Neuronal stem cell (in vitro differentiated cells): Measurements from ENCODE around the gene NME7.

ENCODE experiments used
- DNase-seq: peaks from one replicate; pipeline ENCODE4 v3.0.0-alpha.2; 2013; ENCODE audit warnings: low spot score
- H2AFZ ChIP-seq: one replicate; pipeline ENCODE4 v1.6.1; 2013; ENCODE audit warnings: mild to moderate bottlenecking, low read length, inconsistent platforms
- H2AK5ac ChIP-seq: 2 replicates; pipeline ENCODE4 v1.6.1; 2013; ENCODE audit warnings: low read depth, mild to moderate bottlenecking, inconsistent platforms, low read length, moderate library complexity, mixed read lengths
- H2BK120ac ChIP-seq: 2 replicates; pipeline ENCODE4 v1.6.1; 2013; ENCODE audit warnings: low read depth, mild to moderate bottlenecking, inconsistent platforms, low read length, moderate library complexity, mixed read lengths
- H2BK12ac ChIP-seq: one replicate; pipeline ENCODE4 v1.6.1; 2013; ENCODE audit warnings: low read length, inconsistent platforms
- H2BK15ac ChIP-seq: 2 replicates; pipeline ENCODE4 v1.6.1; 2013; ENCODE audit warnings: mild to moderate bottlenecking, low read length, inconsistent platforms, mixed read lengths
- H2BK5ac ChIP-seq: one replicate; pipeline ENCODE4 v1.6.1; 2013; ENCODE audit warnings: inconsistent platforms, mild to moderate bottlenecking, low read length, moderate library complexity
- H3K14ac ChIP-seq: one replicate; pipeline ENCODE4 v1.6.1; 2013; ENCODE audit warnings: low read length, inconsistent platforms
- H3K18ac ChIP-seq: 2 replicates; pipeline ENCODE4 v1.6.1; 2013; ENCODE audit warnings: low read length, inconsistent platforms
- H3K23ac ChIP-seq: 2 replicates; pipeline ENCODE4 v1.6.1; 2013; ENCODE audit warnings: low read depth, mild to moderate bottlenecking, mixed read lengths, low read length, inconsistent platforms; ENCODE audit not compliant: poor library complexity
- H3K27ac ChIP-seq: replicated peaks from 3 replicates; pipeline ENCODE4 v1.5.1; 2013; ENCODE audit warnings: low read length, inconsistent platforms
- H3K27me3 ChIP-seq, 3 experiments: 2 replicates each; pipeline ENCODE4 v1.6.1; 2013; ENCODE audit warnings: low read length in 3 of 3, mild to moderate bottlenecking in 2 of 3, inconsistent platforms in 1 of 3, low read depth in 1 of 3, mixed read lengths in 1 of 3, moderate library complexity in 1 of 3; ENCODE audit not compliant: control insufficient read depth in 3 of 3, insufficient read depth in 3 of 3
- H3K36me3 ChIP-seq, 2 donors: replicated peaks in 1 of 2; 2 replicates each; pipeline ENCODE4 v1.6.1; 2013; ENCODE audit warnings: low read length in 2 of 2; ENCODE audit not compliant: control insufficient read depth in 2 of 2, insufficient read depth in 2 of 2
- H3K4ac ChIP-seq: 2 replicates; pipeline ENCODE4 v1.6.1; 2013; ENCODE audit warnings: inconsistent platforms, mild to moderate bottlenecking, low read length, moderate library complexity
- H3K4me1 ChIP-seq, 2 donors: 1 replicate in 1 of 2; 2 replicates in 1 of 2; pipeline ENCODE4 v1.6.1; 2013; ENCODE audit warnings: low read length in 2 of 2, low read depth in 1 of 2; ENCODE audit not compliant: control insufficient read depth in 2 of 2, insufficient read depth in 1 of 2
- H3K4me2 ChIP-seq: one replicate; pipeline ENCODE4 v1.6.1; 2013; ENCODE audit warnings: mild to moderate bottlenecking, low read length, inconsistent platforms; ENCODE audit not compliant: insufficient read depth, poor library complexity, severe bottlenecking
- H3K4me3 ChIP-seq, 2 donors: 2 replicates each; pipeline ENCODE4 v1.5.1; 2013; ENCODE audit warnings: low read length in 2 of 2, mild to moderate bottlenecking in 2 of 2, inconsistent platforms in 1 of 2, moderate library complexity in 1 of 2
- H3K79me1 ChIP-seq: one replicate; pipeline ENCODE4 v1.6.1; 2013; ENCODE audit warnings: low read depth, mild to moderate bottlenecking, inconsistent platforms, low read length, moderate library complexity
- H3K9ac ChIP-seq: one replicate; pipeline ENCODE4 v1.6.1; 2013; ENCODE audit warnings: mild to moderate bottlenecking, low read depth, low read length, inconsistent platforms; ENCODE audit not compliant: poor library complexity
- H3K9me3 ChIP-seq, 2 donors: replicated peaks in 1 of 2; 2 replicates each; pipeline versions ENCODE3 to v1.6.1; 2013; ENCODE audit warnings: low read length in 2 of 2, mild to moderate bottlenecking in 2 of 2, inconsistent platforms in 1 of 2, low read depth in 1 of 2, mixed read lengths in 1 of 2, moderate library complexity in 1 of 2; ENCODE audit not compliant: control insufficient read depth in 2 of 2, insufficient read depth in 1 of 2
- H4K8ac ChIP-seq: one replicate; pipeline ENCODE4 v1.6.1; 2013; ENCODE audit warnings: low read depth, mild to moderate bottlenecking, inconsistent platforms, low read length, moderate library complexity
- H4K91ac ChIP-seq: one replicate; pipeline ENCODE4 v1.6.1; 2013; ENCODE audit warnings: low read length, low read depth, mild to moderate bottlenecking, inconsistent platforms; ENCODE audit not compliant: poor library complexity
- WGBS, 2 donors: extraction: QIAGEN DNeasy Blood & Tissue Kit; methylation state at CpG; one replicate each; pipeline ENCODE4 v1.1.7; 2013; ENCODE audit warnings: missing lambda C conversion rate in 2 of 2, mixed read lengths in 1 of 2; ENCODE audit not compliant: insufficient read length in 2 of 2, insufficient replicate concordance in 1 of 2; ENCODE audit errors: extremely low coverage in 2 of 2; 5-methylcytosine and 5-hydroxymethylcytosine counted together

The NME7 gene

GRCh38 chr1:169085911-169086310, 281.7 kb downstream of the NME7 start:
- Histone ChIP-seq H3K14ac (no peak overlapping the region), H3K27ac (no peak overlapping the region), H2BK12ac (no peak overlapping the region), H3K9me3 (no peaks in the 10 kb centered on the region), H2AK5ac (no peak overlapping the region), H3K4me3 (no peak overlapping the region), H3K23ac (no peak overlapping the region), H3K4me2 (no peak overlapping the region), H3K4me1 (no peaks in the 10 kb centered on the region), H3K27me3 (peaks cover 0 to 6% (median 0%) of the 10 kb centered on the region in 3 experiments), H4K8ac (no peak overlapping the region), H3K18ac (no peak overlapping the region), H3K36me3 (no peaks in the 10 kb centered on the region), H2BK15ac (no peak overlapping the region), H2BK5ac (no peak overlapping the region), H2AFZ (no peak overlapping the region), H3K4ac (no peak overlapping the region), H3K9ac (no peak overlapping the region), H2BK120ac (no peak overlapping the region), H4K91ac (no peak overlapping the region), H3K79me1 (no peaks in the 10 kb centered on the region)
- no peak for DNase-seq
- WGBS, 2 donors: no CpG with 5 or more reads among the region's 2 CpGs
